ENCODE measurements around the gene VPS29. TPM values are rescaled to one million over a fixed set of nuclear protein-coding genes. Genes with fewer than 3 reads are reported as not detected.
"Not testable (repeated sequence)": the region's sequence is repeated elsewhere in the genome, so short reads cannot be mapped to it uniquely, and the experiment has no call there.

Gene VPS29
- total RNA-seq, 1 experiment from 2014 or later, result 66.3 TPM

DNA sequence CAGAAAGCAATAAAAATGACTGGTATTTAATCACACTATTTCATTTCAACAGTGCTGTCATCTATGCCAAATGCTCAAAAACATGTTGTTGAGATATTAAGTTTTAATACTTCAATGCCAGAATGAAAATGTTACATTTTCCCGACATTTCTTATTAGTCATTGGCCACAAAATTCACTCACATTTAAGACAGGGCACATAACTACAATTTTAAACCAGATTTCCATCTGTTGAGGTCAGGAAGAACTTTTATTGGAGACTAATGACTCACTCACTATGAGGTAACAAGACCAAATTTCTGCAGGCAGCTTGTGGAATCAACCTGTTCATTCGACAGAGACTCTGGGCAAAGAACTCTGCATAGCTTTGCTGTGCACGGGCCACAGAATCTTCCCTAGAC, 44.4 kb upstream of the VPS29 start (continued):
- TF ChIP-seq, protein P1, sequence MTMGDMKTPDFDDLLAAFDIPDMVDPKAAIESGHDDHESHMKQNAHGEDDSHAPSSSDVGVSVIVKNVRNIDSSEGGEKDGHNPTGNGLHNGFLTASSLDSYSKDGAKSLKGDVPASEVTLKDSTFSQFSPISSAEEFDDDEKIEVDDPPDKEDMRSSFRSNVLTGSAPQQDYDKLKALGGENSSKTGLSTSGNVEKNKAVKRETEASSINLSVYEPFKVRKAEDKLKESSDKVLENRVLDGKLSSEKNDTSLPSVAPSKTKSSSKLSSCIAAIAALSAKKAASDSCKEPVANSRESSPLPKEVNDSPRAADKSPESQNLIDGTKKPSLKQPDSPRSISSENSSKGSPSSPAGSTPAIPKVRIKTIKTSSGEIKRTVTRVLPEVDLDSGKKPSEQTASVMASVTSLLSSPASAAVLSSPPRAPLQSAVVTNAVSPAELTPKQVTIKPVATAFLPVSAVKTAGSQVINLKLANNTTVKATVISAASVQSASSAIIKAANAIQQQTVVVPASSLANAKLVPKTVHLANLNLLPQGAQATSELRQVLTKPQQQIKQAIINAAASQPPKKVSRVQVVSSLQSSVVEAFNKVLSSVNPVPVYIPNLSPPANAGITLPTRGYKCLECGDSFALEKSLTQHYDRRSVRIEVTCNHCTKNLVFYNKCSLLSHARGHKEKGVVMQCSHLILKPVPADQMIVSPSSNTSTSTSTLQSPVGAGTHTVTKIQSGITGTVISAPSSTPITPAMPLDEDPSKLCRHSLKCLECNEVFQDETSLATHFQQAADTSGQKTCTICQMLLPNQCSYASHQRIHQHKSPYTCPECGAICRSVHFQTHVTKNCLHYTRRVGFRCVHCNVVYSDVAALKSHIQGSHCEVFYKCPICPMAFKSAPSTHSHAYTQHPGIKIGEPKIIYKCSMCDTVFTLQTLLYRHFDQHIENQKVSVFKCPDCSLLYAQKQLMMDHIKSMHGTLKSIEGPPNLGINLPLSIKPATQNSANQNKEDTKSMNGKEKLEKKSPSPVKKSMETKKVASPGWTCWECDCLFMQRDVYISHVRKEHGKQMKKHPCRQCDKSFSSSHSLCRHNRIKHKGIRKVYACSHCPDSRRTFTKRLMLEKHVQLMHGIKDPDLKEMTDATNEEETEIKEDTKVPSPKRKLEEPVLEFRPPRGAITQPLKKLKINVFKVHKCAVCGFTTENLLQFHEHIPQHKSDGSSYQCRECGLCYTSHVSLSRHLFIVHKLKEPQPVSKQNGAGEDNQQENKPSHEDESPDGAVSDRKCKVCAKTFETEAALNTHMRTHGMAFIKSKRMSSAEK (CRISPR knock-in tag; IDR thresholded peaks at IDR 0.05; ENCODE audit: borderline replicate concordance), result no peak
- TF ChIP-seq MYBL2 (CRISPR knock-in tag; IDR thresholded peaks at IDR 0.05) (no peak), SP1 (CRISPR knock-in tag; conservative IDR thresholded peaks at IDR 0.05) (no peak), SMAD4 (CRISPR knock-in tag; IDR thresholded peaks at IDR 0.05) (no peak)

GRCh38 chr12:110545812-110546211, 43.9 kb upstream of the VPS29 start:
- ATAC-seq (no peak), DNase-seq (ENCODE audit: low spot score) (no peak)
- H3K4me1 Mint-ChIP-seq, result peaks cover 4% of the 10 kb centered on the region; the same call in 1 of the 2 replicates
- no peak overlapping the region for H3K4me3 Mint-ChIP-seq
- peak overlapping the region; percentile 72; the same call in 1 of the 2 replicates for H3K27ac Mint-ChIP-seq
- H3K36me3 Mint-ChIP-seq, result peaks cover 33% of the 10 kb centered on the region
- TF ChIP-seq ZNF416 (CRISPR knock-in tag; IDR thresholded peaks at IDR 0.05), result no peak
- no peak for TF ChIP-seq ZBTB21 (CRISPR knock-in tag; IDR thresholded peaks at IDR 0.05; ENCODE audit: borderline replicate concordance)
- TF ChIP-seq, protein P2, sequence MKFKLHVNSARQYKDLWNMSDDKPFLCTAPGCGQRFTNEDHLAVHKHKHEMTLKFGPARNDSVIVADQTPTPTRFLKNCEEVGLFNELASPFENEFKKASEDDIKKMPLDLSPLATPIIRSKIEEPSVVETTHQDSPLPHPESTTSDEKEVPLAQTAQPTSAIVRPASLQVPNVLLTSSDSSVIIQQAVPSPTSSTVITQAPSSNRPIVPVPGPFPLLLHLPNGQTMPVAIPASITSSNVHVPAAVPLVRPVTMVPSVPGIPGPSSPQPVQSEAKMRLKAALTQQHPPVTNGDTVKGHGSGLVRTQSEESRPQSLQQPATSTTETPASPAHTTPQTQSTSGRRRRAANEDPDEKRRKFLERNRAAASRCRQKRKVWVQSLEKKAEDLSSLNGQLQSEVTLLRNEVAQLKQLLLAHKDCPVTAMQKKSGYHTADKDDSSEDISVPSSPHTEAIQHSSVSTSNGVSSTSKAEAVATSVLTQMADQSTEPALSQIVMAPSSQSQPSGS (CRISPR knock-in tag; IDR thresholded peaks at IDR 0.05; ENCODE audit: borderline replicate concordance, low read depth), result no peak
- no peak for TF ChIP-seq IRF1 (CRISPR knock-in tag; IDR thresholded peaks at IDR 0.05)
- TF ChIP-seq JAZF1 (CRISPR knock-in tag; IDR thresholded peaks at IDR 0.05), result no peak
- ChIA-PET POLR2A (no interaction called here), CTCF (interaction anchor here (1.3 kb wide), 1 partner anchor 96 kb away, joined by 3 read pairs; the partner anchor contains the start of gene ARPC3)
- H3K27me3 Mint-ChIP-seq (ENCODE audit: low read depth), result no peaks in the 10 kb centered on the region
- H3K9me3 Mint-ChIP-seq, result no peaks in the 10 kb centered on the region

DNA sequence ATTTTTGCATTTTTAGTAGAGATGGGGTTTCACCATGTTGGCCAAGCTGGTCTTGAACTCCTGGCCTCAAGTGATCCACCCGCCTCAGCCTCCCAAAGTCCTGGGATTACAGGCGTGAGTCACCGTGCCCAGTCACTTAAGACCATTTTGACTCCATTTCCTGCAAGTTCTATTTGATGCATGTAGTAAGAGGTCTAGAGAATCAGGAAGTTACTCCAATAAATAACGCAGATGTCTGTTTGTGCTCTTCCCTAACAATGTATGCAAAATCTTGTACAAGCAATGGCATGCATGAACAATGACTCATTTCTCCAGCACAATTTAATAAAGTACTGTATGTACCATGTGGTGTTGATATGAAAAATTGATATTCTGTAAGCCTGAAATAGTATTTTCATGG, 43.3 kb upstream of the VPS29 start:
- CTCF ChIA-PET; POLR2A ChIA-PET; H3K4me1 Mint-ChIP-seq; H3K27me3 Mint-ChIP-seq (ENCODE audit: low read depth); ATAC-seq; H3K9me3 Mint-ChIP-seq; H3K27ac Mint-ChIP-seq; DNase-seq (ENCODE audit: low spot score); H3K4me3 Mint-ChIP-seq: not testable (repeated sequence)
- H3K36me3 Mint-ChIP-seq, result peaks cover 30% of the 10 kb centered on the region

DNA sequence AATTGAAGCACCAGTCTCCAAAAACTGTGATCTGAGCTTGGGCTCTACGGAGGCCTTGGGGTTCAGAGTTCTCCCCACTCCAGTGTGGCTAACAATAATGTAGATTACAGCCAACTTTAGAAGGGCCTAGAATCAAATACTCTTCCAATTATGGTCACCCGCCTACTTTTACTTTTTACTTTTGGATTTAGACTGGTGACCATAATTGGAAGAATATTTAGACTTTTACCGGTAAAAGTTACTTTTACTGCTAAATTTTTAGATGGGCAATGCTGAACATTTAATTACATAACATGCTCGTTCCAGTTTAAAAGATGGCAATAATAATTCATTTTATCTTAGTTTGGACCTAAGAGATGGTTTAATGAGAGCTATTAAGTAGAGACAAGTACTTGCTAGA, 42.1 kb upstream of the VPS29 start:
- CTCF ChIA-PET, result interaction anchor here (1.1 to 1.9 kb wide), 3 partner anchors 8 to 112 kb away, joined by 3 to 4 read pairs (median 4); partner anchors contain the start of gene ARPC3
- H3K36me3 Mint-ChIP-seq, result peaks cover 30% of the 10 kb centered on the region
- POLR2A ChIA-PET, result interaction anchor here (0.6 to 0.9 kb wide), 2 partner anchors 76 to 553 kb away, joined by 4 read pairs; partner anchors contain the start of genes FAM216A and GPN3
- H3K4me3 Mint-ChIP-seq, result no peak overlapping the region
- DNase-seq (ENCODE audit: low spot score), result no peak
- no peak overlapping the region for H3K27ac Mint-ChIP-seq
- TF ChIP-seq ATF3 (CRISPR knock-in tag; conservative IDR thresholded peaks at IDR 0.05), result no peak
- TF ChIP-seq CREB1 (CRISPR knock-in tag; IDR thresholded peaks at IDR 0.05), result no peak
- TF ChIP-seq SMAD3 (CRISPR knock-in tag; IDR thresholded peaks at IDR 0.05; ENCODE audit: borderline replicate concordance), result no peak
- no peak for TF ChIP-seq NFATC4 (CRISPR knock-in tag; IDR thresholded peaks at IDR 0.05)
- TF ChIP-seq, protein P3, sequence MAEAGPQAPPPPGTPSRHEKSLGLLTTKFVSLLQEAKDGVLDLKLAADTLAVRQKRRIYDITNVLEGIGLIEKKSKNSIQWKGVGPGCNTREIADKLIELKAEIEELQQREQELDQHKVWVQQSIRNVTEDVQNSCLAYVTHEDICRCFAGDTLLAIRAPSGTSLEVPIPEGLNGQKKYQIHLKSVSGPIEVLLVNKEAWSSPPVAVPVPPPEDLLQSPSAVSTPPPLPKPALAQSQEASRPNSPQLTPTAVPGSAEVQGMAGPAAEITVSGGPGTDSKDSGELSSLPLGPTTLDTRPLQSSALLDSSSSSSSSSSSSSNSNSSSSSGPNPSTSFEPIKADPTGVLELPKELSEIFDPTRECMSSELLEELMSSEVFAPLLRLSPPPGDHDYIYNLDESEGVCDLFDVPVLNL (CRISPR knock-in tag; IDR thresholded peaks at IDR 0.05; ENCODE audit: borderline replicate concordance, low read depth), result no peak
- no peak for TF ChIP-seq ETV6 (CRISPR knock-in tag; IDR thresholded peaks at IDR 0.05)
- no peaks in the 10 kb centered on the region for H3K9me3 Mint-ChIP-seq
- no peaks in the 10 kb centered on the region for H3K27me3 Mint-ChIP-seq (ENCODE audit: low read depth)
- no peak for ATAC-seq
- H3K4me1 Mint-ChIP-seq, result peaks cover 9% of the 10 kb centered on the region; the same call in 1 of the 2 replicates

Measured in WTC11 (cell line).